ENCODE results near the gene ANGPTL8.

- TF ChIP-seq CTCF (IDR thresholded peaks at IDR 0.05; ENCODE audit: low read depth, low read length, missing input control): no peak
- TF ChIP-seq TAF1 (conservative IDR thresholded peaks at IDR 0.05): no peak
- no peak for TF ChIP-seq YY1 (IDR thresholded peaks at IDR 0.05)
- no peak for TF ChIP-seq JUND (IDR thresholded peaks at IDR 0.05)
- TF ChIP-seq EGR1 (IDR thresholded peaks at IDR 0.05; ENCODE audit: low read depth in 2 of 2): no peak
- TF ChIP-seq GABPA (IDR thresholded peaks at IDR 0.05 in 1 of 2, conservative IDR thresholded peaks at IDR 0.05 in 1 of 2): no peak
- TF ChIP-seq MAX (IDR thresholded peaks at IDR 0.05): no peak
- TF ChIP-seq REST (IDR thresholded peaks at IDR 0.05): no peak
- no peak for TF ChIP-seq RAD21 (IDR thresholded peaks at IDR 0.05)
- TF ChIP-seq NR2F2 (IDR thresholded peaks at IDR 0.05): no peak
- TF ChIP-seq RXRA (IDR thresholded peaks at IDR 0.05): no peak
- no peak for TF ChIP-seq HNF4G (IDR thresholded peaks at IDR 0.05)
These were observed 8.6 kb upstream of the ANGPTL8 start for GRCh38 chr19:11230621-11231386.
